ENCODE measurements around the gene IL16.

DNA sequence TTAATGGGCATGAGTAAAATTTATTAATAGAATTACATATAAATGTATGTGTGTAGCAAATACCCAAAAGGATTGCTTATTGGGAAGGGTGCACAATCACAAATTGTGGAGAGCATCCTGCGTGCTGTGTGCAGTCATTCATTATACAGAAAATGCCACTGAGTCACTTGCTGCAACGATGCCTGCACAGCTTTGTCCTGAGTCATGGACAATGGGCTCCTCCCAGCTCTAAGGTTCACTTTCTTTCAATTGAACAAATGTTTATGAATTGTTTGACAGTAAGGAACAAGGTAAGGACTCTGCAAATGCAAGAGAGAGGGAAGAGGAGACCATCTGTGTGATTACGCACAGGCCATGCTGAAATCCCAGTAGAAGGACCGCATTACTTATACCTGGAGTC is 43.9 kb upstream of the IL16 start:
- TF ChIP-seq, protein P1, sequence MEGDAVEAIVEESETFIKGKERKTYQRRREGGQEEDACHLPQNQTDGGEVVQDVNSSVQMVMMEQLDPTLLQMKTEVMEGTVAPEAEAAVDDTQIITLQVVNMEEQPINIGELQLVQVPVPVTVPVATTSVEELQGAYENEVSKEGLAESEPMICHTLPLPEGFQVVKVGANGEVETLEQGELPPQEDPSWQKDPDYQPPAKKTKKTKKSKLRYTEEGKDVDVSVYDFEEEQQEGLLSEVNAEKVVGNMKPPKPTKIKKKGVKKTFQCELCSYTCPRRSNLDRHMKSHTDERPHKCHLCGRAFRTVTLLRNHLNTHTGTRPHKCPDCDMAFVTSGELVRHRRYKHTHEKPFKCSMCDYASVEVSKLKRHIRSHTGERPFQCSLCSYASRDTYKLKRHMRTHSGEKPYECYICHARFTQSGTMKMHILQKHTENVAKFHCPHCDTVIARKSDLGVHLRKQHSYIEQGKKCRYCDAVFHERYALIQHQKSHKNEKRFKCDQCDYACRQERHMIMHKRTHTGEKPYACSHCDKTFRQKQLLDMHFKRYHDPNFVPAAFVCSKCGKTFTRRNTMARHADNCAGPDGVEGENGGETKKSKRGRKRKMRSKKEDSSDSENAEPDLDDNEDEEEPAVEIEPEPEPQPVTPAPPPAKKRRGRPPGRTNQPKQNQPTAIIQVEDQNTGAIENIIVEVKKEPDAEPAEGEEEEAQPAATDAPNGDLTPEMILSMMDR (IDR thresholded peaks at IDR 0.05 in 2 of 3, conservative IDR thresholded peaks at IDR 0.05 in 1 of 3; ENCODE audit: borderline replicate concordance in 1 of 3, insufficient read depth in 1 of 3, low read depth in 2 of 3, low read length in 2 of 3) = no peak
- no peak for TF ChIP-seq SIN3A (IDR thresholded peaks at IDR 0.05; ENCODE audit: low read depth)
- TF ChIP-seq YY1 (IDR thresholded peaks at IDR 0.05; ENCODE audit: extremely low read depth, insufficient replicate concordance, low read depth, low read length) = no peak

All from HCT116 (cell line).